Embryonic facial prominence (tissue), 1 donor: ENCODE measurements around the gene ADRA2C.

Experiments
- DNase-seq: peaks from one replicate; pipeline ENCODE4 v3.0.0-alpha.2; 2016; ENCODE audit errors: extremely low spot score

ADRA2C gene

GRCh38 chr4:3797831-3798790 is 31.9 kb downstream of the ADRA2C start:
- DNase-seq: no peak

- DNase-seq: no peak
Observed at GRCh38 chr4:3799496-3799895, 33.3 kb downstream of the ADRA2C start.

GRCh38 chr4:3800351-3800750 is 34.2 kb downstream of the ADRA2C start:
- no peak for DNase-seq

GRCh38 chr4:3801521-3801920 is 35.3 kb downstream of the ADRA2C start:
- no peak for DNase-seq

GRCh38 chr4:3801931-3802550 is 35.9 kb downstream of the ADRA2C start:
- DNase-seq: no peak

GRCh38 chr4:3802571-3803474 is 36.6 kb downstream of the ADRA2C start:
- DNase-seq: no peak

GRCh38 chr4:3803475-3803847 is 37.3 kb downstream of the ADRA2C start:
- DNase-seq: no peak

- DNase-seq: no peak
Observed at GRCh38 chr4:3803946-3804345, 37.8 kb downstream of the ADRA2C start.

GRCh38 chr4:3805026-3805425 is 38.8 kb downstream of the ADRA2C start:
- DNase-seq: no peak

GRCh38 chr4:3805731-3806130 is 39.5 kb downstream of the ADRA2C start:
- no peak for DNase-seq

GRCh38 chr4:3807311-3807710 is 41.1 kb downstream of the ADRA2C start:
- DNase-seq: no peak

- no peak for DNase-seq
Observed at GRCh38 chr4:3807822-3808496, 41.8 kb downstream of the ADRA2C start.

- no peak for DNase-seq
Observed at GRCh38 chr4:3808597-3808996, 42.4 kb downstream of the ADRA2C start.

GRCh38 chr4:3809028-3809427 is 42.8 kb downstream of the ADRA2C start:
- no peak for DNase-seq

GRCh38 chr4:3809451-3810110 is 43.4 kb downstream of the ADRA2C start:
- no peak for DNase-seq

- no peak for DNase-seq
Observed at GRCh38 chr4:3810111-3810680, 44.0 kb downstream of the ADRA2C start.

- DNase-seq: no peak
Observed at GRCh38 chr4:3810796-3811485, 44.8 kb downstream of the ADRA2C start.

- DNase-seq: no peak
Observed at GRCh38 chr4:3811621-3812020, 45.4 kb downstream of the ADRA2C start.

GRCh38 chr4:3812211-3812934 is 46.2 kb downstream of the ADRA2C start:
- DNase-seq: no peak
